Prostate gland (tissue), 2 donors: ENCODE data around the gene USP10.

Experiments used
- POLR2A ChIP-seq: fragments of 450-650 bp; IDR thresholded peaks from one replicate; pipeline ENCODE4 v1.6.1; 2016; ENCODE audit warnings: antibody characterized with exemption, mild to moderate bottlenecking
- TF ChIP-seq, protein P1 (sequence below), 4 experiments: fragments of 200-600 bp in 2 of 4; fragments of 450-650 bp in 2 of 4; sonication (generic) in 2 of 4; IDR thresholded peaks; 1 replicate in 3 of 4; 2 replicates in 1 of 4; pipeline ENCODE4 v1.5.1; 2016 to 2019; ENCODE audit warnings: antibody characterized with exemption in 4 of 4, mild to moderate bottlenecking in 2 of 4, moderate library complexity in 2 of 4

DNA sequence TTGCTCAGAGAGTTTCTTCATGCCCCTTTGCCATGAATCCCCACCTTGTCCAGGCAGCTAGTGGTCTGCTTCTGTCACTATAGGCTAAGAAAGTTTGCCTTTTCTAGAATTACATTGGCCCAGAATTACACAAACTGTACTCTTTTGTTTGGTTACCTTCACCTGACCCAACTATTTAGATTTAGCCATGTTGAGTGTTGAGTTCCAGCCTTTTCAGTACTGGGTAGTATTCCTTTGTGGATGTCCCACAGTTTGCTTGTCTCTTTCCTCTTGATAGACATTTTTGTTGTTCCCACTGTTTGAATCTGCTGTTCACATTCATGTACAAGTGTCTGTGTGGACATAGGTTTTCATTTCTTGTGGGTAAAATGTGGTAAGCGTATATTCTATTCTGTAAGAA lies 22.3 kb downstream of the USP10 start:
- no peak for TF ChIP-seq POLR2A
- TF ChIP-seq, protein P1, sequence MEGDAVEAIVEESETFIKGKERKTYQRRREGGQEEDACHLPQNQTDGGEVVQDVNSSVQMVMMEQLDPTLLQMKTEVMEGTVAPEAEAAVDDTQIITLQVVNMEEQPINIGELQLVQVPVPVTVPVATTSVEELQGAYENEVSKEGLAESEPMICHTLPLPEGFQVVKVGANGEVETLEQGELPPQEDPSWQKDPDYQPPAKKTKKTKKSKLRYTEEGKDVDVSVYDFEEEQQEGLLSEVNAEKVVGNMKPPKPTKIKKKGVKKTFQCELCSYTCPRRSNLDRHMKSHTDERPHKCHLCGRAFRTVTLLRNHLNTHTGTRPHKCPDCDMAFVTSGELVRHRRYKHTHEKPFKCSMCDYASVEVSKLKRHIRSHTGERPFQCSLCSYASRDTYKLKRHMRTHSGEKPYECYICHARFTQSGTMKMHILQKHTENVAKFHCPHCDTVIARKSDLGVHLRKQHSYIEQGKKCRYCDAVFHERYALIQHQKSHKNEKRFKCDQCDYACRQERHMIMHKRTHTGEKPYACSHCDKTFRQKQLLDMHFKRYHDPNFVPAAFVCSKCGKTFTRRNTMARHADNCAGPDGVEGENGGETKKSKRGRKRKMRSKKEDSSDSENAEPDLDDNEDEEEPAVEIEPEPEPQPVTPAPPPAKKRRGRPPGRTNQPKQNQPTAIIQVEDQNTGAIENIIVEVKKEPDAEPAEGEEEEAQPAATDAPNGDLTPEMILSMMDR (IDR thresholded peaks at IDR 0.05), result no peak
